Heart left ventricle (tissue), 16 donors: ENCODE data around the gene OR13C8. TPM values are rescaled to one million over a fixed set of nuclear protein-coding genes. Genes with fewer than 3 reads are reported as not detected.

Source experiments
- ATAC-seq, 4 donors: fragments of 200-7000 bp; cut with Tn5 transposase; one replicate each; pipeline ENCODE4 v1.9.1; 2020 to 2022; ENCODE audit warnings: moderate library complexity in 4 of 4, mild to moderate bottlenecking in 3 of 4, moderate number of reproducible peaks in 1 of 4
- DNase-seq, 5 donors: peaks; one replicate each; pipeline ENCODE4 v3.0.0-alpha.2; 2020
- H3K27ac ChIP-seq, 12 donors: fragments of 200-600 bp; sonication (generic) in 4 of 12; one replicate each; pipeline versions ENCODE4 v1.5.0 to v1.8.0; 2016 to 2022; ENCODE audit warnings: mild to moderate bottlenecking in 2 of 12
- H3K27me3 ChIP-seq, 9 donors: fragments of 200-600 bp; sonication (generic) in 2 of 9; one replicate each; pipeline versions ENCODE4 v1.5.1 to v1.8.0; 2016 to 2022; ENCODE audit warnings: mild to moderate bottlenecking in 3 of 9
- H3K36me3 ChIP-seq, 9 donors: fragments of 200-600 bp; sonication (generic) in 2 of 9; one replicate each; pipeline versions ENCODE4 v1.5.0 to v1.8.0; 2018 to 2022; ENCODE audit warnings: mild to moderate bottlenecking in 2 of 9
- H3K4me1 ChIP-seq, 12 donors: fragments of 200-600 bp; sonication (generic) in 4 of 12; one replicate each; pipeline versions ENCODE4 v1.5.0 to v1.8.0; 2016 to 2022; ENCODE audit warnings: mild to moderate bottlenecking in 3 of 12
- H3K4me3 ChIP-seq, 12 donors: fragments of 200-600 bp; sonication (generic) in 4 of 12; one replicate each; pipeline versions ENCODE4 v1.5.0 to v1.8.0; 2017 to 2022; ENCODE audit warnings: mild to moderate bottlenecking in 9 of 12, moderate library complexity in 4 of 12
- H3K9me3 ChIP-seq, 12 donors: fragments of 200-600 bp; sonication (generic) in 4 of 12; one replicate each; pipeline versions ENCODE4 v1.5.0 to v1.8.0; 2016 to 2022; ENCODE audit warnings: mild to moderate bottlenecking in 1 of 12
- CTCF ChIP-seq, 12 donors: fragments of 200-600 bp; sonication (generic) in 4 of 12; IDR thresholded peaks; one replicate each; pipeline versions ENCODE4 v1.5.0 to v1.8.0; 2018 to 2022; ENCODE audit warnings: antibody characterized with exemption in 12 of 12, mild to moderate bottlenecking in 5 of 12
- POLR2A ChIP-seq, 2 donors: fragments of 450-650 bp; IDR thresholded peaks; one replicate each; pipeline ENCODE4 v1.6.1; 2017; ENCODE audit warnings: antibody characterized with exemption in 2 of 2, mild to moderate bottlenecking in 2 of 2, moderate library complexity in 2 of 2
- WGBS, 4 donors: extraction: QIAGEN DNeasy Blood & Tissue Kit in 2 of 4; methylation state at CpG; one replicate each; pipeline versions ENCODE4 v1.1.5 to v1.1.7; 2013 to 2018; 5-methylcytosine and 5-hydroxymethylcytosine counted together
- intact Hi-C, 10 donors: fragments of 100-400 bp; cut with DNase I; formaldehyde crosslinking; loops; one replicate each; pipeline versions ENCODE4 v1.11.1 to v1.14.2; 2022
- polyA plus RNA-seq, 2 donors: library from polyadenylated mRNA; stranded (reverse); fragments of 200-250 nt; gene quantifications; one replicate each; pipeline ENCODE4 v1.2.3, GENCODE V29; 2013
- total RNA-seq, 9 donors: library from RNA; depleted of rRNA in 2 of 9; stranded (reverse); fragments of >200 nt in 2 of 9; fragmentation: NEBNext Ultra II Directional in 3 of 9; extraction: Animal tissue kit (Norgen Biotek cat#: 25700) in 3 of 9; gene quantifications; one replicate each; pipeline versions ENCODE4 v1.1.0 to v1.2.4, GENCODE V29; 2016 to 2023
- donor health status: ischemic (EF 13 %, LVEDD 7.1; RV severe dilation, severe dysfunction).
- donor health status: healthy with polysubstance abuse.
- donor health status: DM: no; HTN: yes; CAD: no.
- donor health status: DM: no; HTN: no; CAD: no.
- donor health status: ischemic (EF 25% LVEDD 6.9; RV normal size, moderate dysfunction).
- donor health status: ischemic (EF 25% LVEDD 5.7; RV mildly dilated, moderate dysfunction).
- donor health status: healthy.
- donor health status: DM: yes; HTN: yes; CAD: no.
- donor health status: ischemic (EF 35%, LVEDD 5.7; RV mildly dilated, moderate dysfunction).
- donor health status: nonischemic (EF 11% LVEDD 7.7; RV severe dilation, severe dysfunction).
- donor health status: DM: yes; HTN: yes; CAD: no.
- donor health status: PGD.
- donor health status: ischemic (EF 29% LVEDD 5.4; RV normal size, mild dysfunction).
- donor health status: nonischemic (EF 23%, LVEDD 6.1; RV moderate dilation, normal function).

Gene OR13C8
- total and polyA plus RNA-seq, 11 donors: not detected

GRCh38 chr9:104617418-104617817 is 48.5 kb downstream of the OR13C8 start:
- H3K4me3 ChIP-seq: no peak overlapping the region
- DNase-seq (no peak), ATAC-seq (no peak)
- no peaks in the 10 kb centered on the region for H3K27me3 ChIP-seq
- TF ChIP-seq CTCF (IDR thresholded peaks at IDR 0.05) (no peak), POLR2A (IDR thresholded peaks at IDR 0.05) (no peak)
- H3K27ac ChIP-seq: no peak overlapping the region
- intact Hi-C loops: no loop called here
- H3K4me1 ChIP-seq: no peaks in the 10 kb centered on the region
- H3K36me3 ChIP-seq: no peaks in the 10 kb centered on the region
- H3K9me3 ChIP-seq: peaks cover 0 to 7% (median 0%) of the 10 kb centered on the region in 12 donors

DNA sequence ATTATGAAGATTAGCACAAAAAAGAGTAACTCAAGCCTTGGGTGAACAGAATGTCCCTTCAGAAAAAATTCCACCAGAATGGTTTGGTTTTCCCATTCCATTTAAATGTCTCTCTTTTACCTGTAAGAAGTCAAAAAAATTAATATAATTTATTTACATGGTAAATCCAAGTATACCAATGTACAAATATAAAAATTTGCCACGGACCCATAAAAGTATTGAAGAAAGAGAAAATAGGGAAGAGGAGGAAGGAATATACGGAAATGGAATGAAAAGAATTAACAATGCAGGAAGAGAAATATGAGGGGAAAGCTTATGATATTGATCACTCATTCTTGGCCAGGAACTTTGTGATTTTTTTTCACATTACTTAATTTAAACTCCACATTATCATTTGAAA is 49.1 kb downstream of the OR13C8 start, which contains the start of gene OR13C9:
Gene OR13C9 (minus strand): TSS at position 101 of the 400 bp plus-strand sequence. CDS start 0 bp downstream, at position 101.
- WGBS, 4 donors: 56 to 80% (median 69%) methylated on average over 2 of the region's 2 CpGs
- TF ChIP-seq POLR2A (IDR thresholded peaks at IDR 0.05): no peak
- no peak for TF ChIP-seq CTCF (IDR thresholded peaks at IDR 0.05)
- ATAC-seq: no peak
- H3K4me1 ChIP-seq: no peaks in the 10 kb centered on the region
- no peak within 1 kb of the TSS for H3K27ac ChIP-seq
- H3K4me3 ChIP-seq: no peak within 1 kb of the TSS
- no peaks in the 10 kb centered on the region for H3K27me3 ChIP-seq
- no peak for DNase-seq
- no peaks in the 10 kb centered on the region for H3K36me3 ChIP-seq
- H3K9me3 ChIP-seq: peaks cover 0 to 7% (median 0%) of the 10 kb centered on the region in 12 donors
- intact Hi-C loops: no loop called here

Other genes starting within 250 kb of the OR13C8 start
- gene OR13F1, start 64.9 kb upstream of the OR13C8 start, total RNA-seq: not detected
- not detected for gene OR13F1, start 64.9 kb upstream of the OR13C8 start, polyA plus RNA-seq
- gene OR13C4, start 42.0 kb upstream of the OR13C8 start, total RNA-seq: not detected
- not detected for gene OR13C4, start 42.0 kb upstream of the OR13C8 start, polyA plus RNA-seq
- gene OR13C3, start 32.3 kb upstream of the OR13C8 start, total RNA-seq: not detected
- gene OR13C3, start 32.3 kb upstream of the OR13C8 start, polyA plus RNA-seq: not detected
- not detected for gene OR13C5, start 30.2 kb downstream of the OR13C8 start, total RNA-seq
- gene OR13C5, start 30.2 kb downstream of the OR13C8 start, polyA plus RNA-seq: not detected
- gene OR13C2, start 36.5 kb downstream of the OR13C8 start, total RNA-seq: under 1 TPM in 1 of 9 donors, not detected in 8; 0.25 TPM
- not detected for gene OR13C2, start 36.5 kb downstream of the OR13C8 start, polyA plus RNA-seq
- gene OR13C9, start 49.0 kb downstream of the OR13C8 start, total RNA-seq: not detected
- not detected for gene OR13C9, start 49.0 kb downstream of the OR13C8 start, polyA plus RNA-seq
- not detected for gene OR13D1, start 125.3 kb downstream of the OR13C8 start, total RNA-seq
- gene OR13D1, start 125.3 kb downstream of the OR13C8 start, polyA plus RNA-seq: not detected
- 10 to 100 TPM; 14.9 to 37.0 (median 22.9) TPM for gene NIPSNAP3A, start 178.5 kb downstream of the OR13C8 start, total RNA-seq
- gene NIPSNAP3A, start 178.5 kb downstream of the OR13C8 start, polyA plus RNA-seq: 10 to 100 TPM; 16.3 to 30.1 TPM
- gene NIPSNAP3B, start 195.0 kb downstream of the OR13C8 start, total RNA-seq: 10 to 100 TPM; 20.0 to 41.3 (median 29.0) TPM
- 10 to 100 TPM; 11.8 to 16.6 TPM for gene NIPSNAP3B, start 195.0 kb downstream of the OR13C8 start, polyA plus RNA-seq